NCI-H2171 treated with DMSO at 0.1 percent for 48 hours (cell line): Measurements from ENCODE around the gene BEND3.
"Not testable (repeated sequence)": the region's sequence is repeated elsewhere in the genome, so short reads cannot be mapped to it uniquely, and the experiment has no call there.

Experiments used
- DNase-seq: peaks from one replicate; lab custom pipeline; 2025; lab: John Stamatoyannopoulos, UW

BEND3 gene

GRCh38 chr6:107033126-107033525, 82.2 kb downstream of the BEND3 start:
- no peak for DNase-seq

- DNase-seq = no peak
Observed at GRCh38 chr6:107032051-107032450, 83.3 kb downstream of the BEND3 start.

DNA sequence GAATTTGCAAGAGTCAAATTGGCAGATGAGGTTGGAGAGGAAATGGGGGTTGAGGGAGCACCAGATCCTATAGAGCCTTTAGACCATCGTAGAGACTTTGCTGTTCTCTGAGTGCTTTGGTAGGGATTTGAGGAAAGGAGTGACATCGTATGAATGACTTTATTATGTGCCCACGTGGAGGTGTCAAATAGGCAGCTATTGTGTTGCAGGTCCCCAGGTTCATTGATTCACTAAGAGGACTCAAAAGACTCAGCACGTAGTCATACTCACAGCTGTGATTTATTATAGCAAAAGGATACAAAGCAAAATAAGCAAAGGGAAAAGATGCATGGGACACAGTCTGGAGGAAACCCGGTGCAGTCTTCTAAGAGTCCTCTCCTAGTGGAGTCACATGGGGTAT, 85.2 kb downstream of the BEND3 start:
- no peak for DNase-seq

DNA sequence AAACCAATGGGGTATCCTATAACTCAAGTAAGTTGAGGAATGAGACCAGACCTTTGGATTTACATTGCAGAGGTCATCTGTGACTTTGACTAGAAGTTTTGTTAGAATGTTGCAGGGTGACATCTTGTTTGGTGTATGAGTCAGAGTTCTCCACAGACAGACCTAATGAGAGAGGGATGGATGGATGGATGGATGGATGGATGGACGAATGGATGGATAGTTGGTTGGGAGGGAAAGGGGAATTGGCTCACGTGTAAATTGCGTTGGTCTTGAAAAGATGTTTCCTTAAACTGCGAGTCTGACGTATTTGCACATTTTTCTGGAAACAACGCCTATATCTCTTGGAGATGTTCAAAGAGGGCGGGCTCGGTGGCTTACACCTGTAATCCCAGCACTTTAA, 88.3 kb downstream of the BEND3 start:
- no peak for DNase-seq

DNA sequence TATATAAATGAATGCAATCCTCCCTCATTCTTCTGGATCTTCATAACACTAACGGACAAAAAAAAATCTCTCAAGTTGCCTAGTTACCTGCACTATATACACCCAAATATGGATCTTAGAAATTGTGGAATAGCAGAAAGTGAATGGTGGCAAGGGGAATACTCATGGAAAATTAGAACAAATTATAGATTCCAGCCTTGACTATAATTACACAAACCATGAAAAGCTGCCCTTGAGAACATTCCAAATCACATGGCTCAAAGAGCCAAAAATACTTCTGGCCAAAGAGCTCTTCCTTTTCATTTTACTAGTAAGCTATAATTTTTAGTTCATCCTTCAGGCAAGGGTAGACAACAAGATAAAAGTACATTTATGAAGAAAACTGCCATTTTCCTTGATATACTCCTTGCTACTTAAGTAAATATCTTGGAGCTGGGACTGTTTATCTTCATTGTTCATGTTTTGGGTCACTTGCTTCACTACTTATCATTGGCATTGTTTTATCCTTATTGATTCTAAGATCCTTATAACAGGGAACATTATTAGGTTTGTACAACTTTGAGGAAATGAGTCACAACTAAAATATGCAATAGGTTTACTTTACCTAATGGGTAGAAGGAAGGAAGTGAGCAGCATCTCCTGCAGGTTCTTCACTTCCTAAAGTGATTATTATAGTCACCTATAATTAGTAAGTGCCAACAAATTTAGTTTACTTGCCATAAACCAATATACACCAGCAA, 93.7 kb downstream of the BEND3 start:
- DNase-seq = no peak

DNA sequence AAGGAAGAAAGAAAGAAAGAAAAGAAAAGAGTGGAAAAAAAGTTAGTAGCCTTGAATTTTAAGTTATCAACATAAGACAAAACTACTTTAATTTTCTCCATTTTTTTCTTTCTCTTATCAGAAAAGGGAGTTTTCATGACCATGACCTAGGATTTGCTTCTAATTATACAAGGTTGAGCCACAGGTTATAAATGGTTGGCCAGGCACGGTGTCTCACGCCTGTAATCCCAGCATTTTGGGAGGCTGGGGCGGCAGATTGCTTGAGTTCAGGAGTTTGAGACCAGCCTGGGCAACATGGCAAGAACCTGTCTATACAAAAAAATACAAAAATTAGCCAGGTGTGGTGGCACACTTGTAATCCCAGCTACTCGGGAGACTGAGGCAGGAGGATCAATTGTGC, 95.1 kb downstream of the BEND3 start:
- no peak for DNase-seq

DNA sequence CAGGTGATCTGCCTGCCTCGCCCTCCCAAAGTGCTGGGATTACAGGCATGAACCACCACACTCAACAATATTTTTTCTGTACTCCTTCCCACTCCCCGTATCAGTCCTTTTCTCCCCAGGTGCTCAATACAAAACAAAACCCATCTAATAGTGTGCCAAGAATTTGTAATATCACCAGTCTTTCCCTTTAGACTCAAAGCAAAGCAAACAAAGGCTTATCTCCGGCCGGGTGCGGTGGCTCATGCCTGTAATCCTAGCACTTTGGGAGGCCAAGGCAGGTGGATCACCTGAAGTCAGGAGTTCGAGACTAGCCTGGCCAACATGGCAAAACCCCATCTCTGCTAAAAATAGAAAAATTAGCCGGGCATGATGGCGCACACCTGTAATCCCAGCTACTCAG, 95.7 kb downstream of the BEND3 start:
- not testable (repeated sequence) for DNase-seq

- no peak for DNase-seq
Observed at GRCh38 chr6:107019047-107019446, 96.3 kb downstream of the BEND3 start.
